OCI-LY3 (cell line): ENCODE results near the gene LRRN2.

Experiments
- H2AFZ ChIP-seq: fragments of 200-600, 300-600 bp; shearing (Covaris generic); 2 replicates; pipeline ENCODE4 v1.6.0; 2014; ENCODE audit warnings: antibody characterized with exemption, low read depth, low read length
- H3K27ac ChIP-seq: fragments of 200-600, 300-600 bp; sonication (generic); 2 replicates; pipeline ENCODE4 v1.5.1; 2014; ENCODE audit warnings: mild to moderate bottlenecking, low read length, moderate library complexity, mixed read lengths
- H3K27me3 ChIP-seq: fragments of 200-600, 300-600 bp; sonication (generic); 2 replicates; pipeline ENCODE4 v1.6.1; 2014; ENCODE audit warnings: low read depth, low read length, mixed read lengths
- H3K36me3 ChIP-seq: fragments of 200-600, 300-600 bp; sonication (generic); replicated peaks from 2 replicates; pipeline ENCODE3; 2014; ENCODE audit warnings: low read depth, low read length, mixed read lengths
- H3K4me1 ChIP-seq: fragments of 300-600, 200-600 bp; sonication (generic); 2 replicates; pipeline ENCODE4 v1.6.1; 2014; ENCODE audit warnings: low read length, mixed read lengths
- H3K4me2 ChIP-seq: fragments of 200-600, 300-600 bp; sonication (generic); 2 replicates; pipeline ENCODE4 v1.6.1; 2014; ENCODE audit warnings: low read length, mixed read lengths
- H3K4me3 ChIP-seq: fragments of 300-600, 200-600 bp; sonication (generic); 2 replicates; pipeline ENCODE4 v1.5.1; 2014; ENCODE audit warnings: antibody characterized with exemption, mild to moderate bottlenecking, low read length, moderate library complexity
- H3K79me2 ChIP-seq: fragments of 300-600, 200-600 bp; shearing (Covaris generic); 2 replicates; pipeline ENCODE4 v1.6.1; 2014; ENCODE audit warnings: mild to moderate bottlenecking, low read length, mixed read lengths
- H3K9ac ChIP-seq: fragments of 300-600, 200-600 bp; shearing (Covaris generic); 2 replicates; pipeline ENCODE4 v1.6.0; 2014; ENCODE audit warnings: mild to moderate bottlenecking, low read length, moderate library complexity
- H3K9me3 ChIP-seq: fragments of 200-600, 300-600 bp; shearing (Covaris generic); 2 replicates; pipeline ENCODE4 v1.6.1; 2014; ENCODE audit warnings: low read length, mixed read lengths; ENCODE audit not compliant: insufficient read depth
- H4K20me1 ChIP-seq: fragments of 200-600, 300-600 bp; sonication (generic); 2 replicates; pipeline ENCODE4 v1.6.1; 2016; ENCODE audit warnings: low read length, mixed read lengths; ENCODE audit not compliant: insufficient read depth
- CTCF ChIP-seq: fragments of 200-600, 300-600 bp; sonication (generic); IDR thresholded peaks from 2 replicates; pipeline ENCODE4 v1.5.1; 2014; ENCODE audit warnings: antibody characterized with exemption, low read length, low read depth
- EZH2phosphoT487 ChIP-seq: fragments of 200-600 bp; shearing (Covaris generic); IDR thresholded peaks from 2 replicates; pipeline ENCODE4 v1.6.1; 2018; ENCODE audit warnings: antibody characterized with exemption, mixed run types, low read depth

The LRRN2 gene

GRCh38 chr1:204623365-204623893 is 62.1 kb downstream of the LRRN2 start:
- H2AFZ ChIP-seq: no peak overlapping the region
- H3K4me1 ChIP-seq: no peaks in the 10 kb centered on the region
- H3K27me3 ChIP-seq: peaks cover 46% of the 10 kb centered on the region
- no peak overlapping the region for H3K9ac ChIP-seq
- TF ChIP-seq CTCF (no peak), EZH2phosphoT487 (no peak)
- no peak overlapping the region for H3K27ac ChIP-seq
- no peak overlapping the region for H3K4me2 ChIP-seq
- H3K9me3 ChIP-seq: no peaks in the 10 kb centered on the region
- no peaks in the 10 kb centered on the region for H3K79me2 ChIP-seq
- H3K4me3 ChIP-seq: no peak overlapping the region
- no peaks in the 10 kb centered on the region for H3K36me3 ChIP-seq
- H4K20me1 ChIP-seq: no peaks in the 10 kb centered on the region

GRCh38 chr1:204621996-204622395 is 63.5 kb downstream of the LRRN2 start:
- TF ChIP-seq CTCF: no peak
- TF ChIP-seq EZH2phosphoT487: no peak

GRCh38 chr1:204621396-204621795 is 64.1 kb downstream of the LRRN2 start:
- no peak overlapping the region for H3K4me2 ChIP-seq
- H3K4me3 ChIP-seq: no peak overlapping the region
- no peaks in the 10 kb centered on the region for H3K4me1 ChIP-seq
- H4K20me1 ChIP-seq: no peaks in the 10 kb centered on the region
- H3K9ac ChIP-seq: no peak overlapping the region
- H3K79me2 ChIP-seq: no peaks in the 10 kb centered on the region
- no peaks in the 10 kb centered on the region for H3K36me3 ChIP-seq
- H2AFZ ChIP-seq: no peak overlapping the region
- no peak overlapping the region for H3K27ac ChIP-seq
- TF ChIP-seq CTCF (no peak), EZH2phosphoT487 (no peak)
- peaks cover 34% of the 10 kb centered on the region for H3K27me3 ChIP-seq
- no peaks in the 10 kb centered on the region for H3K9me3 ChIP-seq

More at GRCh38 chr1:204621996-204622395, 63.5 kb downstream of the LRRN2 start:
- H3K4me3 ChIP-seq: no peak overlapping the region
- peaks cover 40% of the 10 kb centered on the region for H3K27me3 ChIP-seq
- no peak overlapping the region for H3K9ac ChIP-seq
- H3K27ac ChIP-seq: no peak overlapping the region
- no peaks in the 10 kb centered on the region for H3K36me3 ChIP-seq
- H2AFZ ChIP-seq: no peak overlapping the region
- H3K4me2 ChIP-seq: no peak overlapping the region
- H3K4me1 ChIP-seq: no peaks in the 10 kb centered on the region
- H3K9me3 ChIP-seq: no peaks in the 10 kb centered on the region
- H4K20me1 ChIP-seq: no peaks in the 10 kb centered on the region
- H3K79me2 ChIP-seq: no peaks in the 10 kb centered on the region

GRCh38 chr1:204619721-204620120 is 65.8 kb downstream of the LRRN2 start:
- Histone ChIP-seq H3K9me3 (no peaks in the 10 kb centered on the region), H4K20me1 (no peaks in the 10 kb centered on the region), H2AFZ (no peak overlapping the region), H3K4me3 (no peak overlapping the region), H3K4me2 (no peak overlapping the region), H3K79me2 (no peaks in the 10 kb centered on the region), H3K9ac (no peak overlapping the region), H3K27ac (no peak overlapping the region), H3K27me3 (peaks cover 23% of the 10 kb centered on the region), H3K36me3 (no peaks in the 10 kb centered on the region), H3K4me1 (no peaks in the 10 kb centered on the region)
- TF ChIP-seq CTCF (no peak; the same call in 1 of the 2 replicates), EZH2phosphoT487 (no peak)
